Esophagus muscularis mucosa (tissue), 4 donors: ENCODE data around the gene FOXO3. TPM values are rescaled to one million over a fixed set of nuclear protein-coding genes. Genes with fewer than 3 reads are reported as not detected.

Source experiments
- DNase-seq: peaks from one replicate; pipeline ENCODE4 v3.0.0-alpha.2; 2017; ENCODE audit errors: extremely low spot score
- H3K27ac ChIP-seq, 4 donors: fragments of 200-600 bp; sonication (generic); replicated peaks in 1 of 4; 1 replicate in 3 of 4; 2 replicates in 1 of 4; pipeline ENCODE4 v1.5.1; 2016 to 2019; ENCODE audit warnings: mild to moderate bottlenecking in 1 of 4
- H3K27me3 ChIP-seq, 4 donors: fragments of 200-600 bp; sonication (generic); one replicate each; pipeline versions ENCODE4 v1.5.1 to v1.6.0; 2016 to 2019
- H3K36me3 ChIP-seq, 4 donors: fragments of 200-600 bp; sonication (generic); one replicate each; pipeline ENCODE4 v1.5.1; 2016 to 2019
- H3K4me1 ChIP-seq, 4 donors: fragments of 200-600 bp; sonication (generic); one replicate each; pipeline ENCODE4 v1.5.1; 2016 to 2019
- H3K4me3 ChIP-seq, 4 donors: fragments of 200-600 bp; sonication (generic); 1 replicate in 2 of 4; 2 replicates in 2 of 4; pipeline ENCODE4 v1.5.1; 2016 to 2019; ENCODE audit warnings: mild to moderate bottlenecking in 4 of 4, moderate library complexity in 1 of 4
- H3K9me3 ChIP-seq, 4 donors: fragments of 200-600 bp; sonication (generic); 1 replicate in 3 of 4; 2 replicates in 1 of 4; pipeline ENCODE4 v1.5.1; 2016 to 2019
- CTCF ChIP-seq, 3 experiments: fragments of 200-600 bp in 2 of 3; fragments of 450-650 bp in 1 of 3; sonication (generic) in 2 of 3; IDR thresholded peaks; one replicate each; pipeline ENCODE4 v1.5.1; 2017 to 2019; ENCODE audit warnings: antibody characterized with exemption in 3 of 3, mild to moderate bottlenecking in 2 of 3, moderate library complexity in 1 of 3
- EP300 ChIP-seq: sonication (generic); formaldehyde crosslinking; IDR thresholded peaks from one replicate; pipeline ENCODE4 v1.6.1; 2017; ENCODE audit warnings: antibody characterized with exemption
- POLR2A ChIP-seq: fragments of 450-650 bp; IDR thresholded peaks from one replicate; pipeline ENCODE4 v1.6.1; 2017; ENCODE audit warnings: antibody characterized with exemption, moderate library complexity, mild to moderate bottlenecking, low read depth
- POLR2AphosphoS5 ChIP-seq, 2 donors: sonication (generic); formaldehyde crosslinking; IDR thresholded peaks; one replicate each; pipeline ENCODE4 v1.6.1; 2017; ENCODE audit warnings: antibody characterized with exemption in 2 of 2
- WGBS: methylation state at CpG from one replicate; pipeline ENCODE4 v1.1.5; 2018; 5-methylcytosine and 5-hydroxymethylcytosine counted together
- intact Hi-C: fragments of 100-400 bp; cut with DNase I; formaldehyde crosslinking; loops from one replicate; pipeline ENCODE4 v1.15.1; 2023
- total RNA-seq, 4 donors: library from RNA; depleted of rRNA; stranded (reverse); fragments of >200 nt; gene quantifications; one replicate each; pipeline versions ENCODE4 v1.1.0 to v1.2.1, GENCODE V29; 2016

The FOXO3 gene
- total RNA-seq, 4 donors from 2014 or later: 92.2 to 154 (median 122) TPM

DNA sequence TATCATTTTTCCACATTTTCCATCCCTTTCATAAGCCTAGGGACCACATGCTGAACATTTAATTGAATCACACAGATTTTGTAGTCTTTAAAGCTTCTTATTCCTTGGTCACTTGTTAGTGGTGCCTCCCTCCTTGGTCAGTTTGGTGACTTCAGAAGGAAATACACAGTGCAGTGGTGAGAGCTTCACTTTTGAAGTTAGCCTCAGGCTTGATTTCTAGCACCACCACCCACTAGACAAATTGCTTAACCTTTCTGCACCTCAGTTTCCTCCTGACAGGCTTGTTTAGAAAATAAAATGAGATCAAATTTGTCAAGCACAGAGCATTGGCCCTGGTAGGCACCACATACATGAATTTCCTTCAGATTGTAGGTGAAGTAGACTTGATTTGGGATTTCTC lies 91.7 kb downstream of the FOXO3 start:
- Histone ChIP-seq H3K9me3 (no peaks in the 10 kb centered on the region), H3K4me1 (peaks cover 92 to 100% (median 99%) of the 10 kb centered on the region in 4 donors), H3K27me3 (no peaks in the 10 kb centered on the region)

DNA sequence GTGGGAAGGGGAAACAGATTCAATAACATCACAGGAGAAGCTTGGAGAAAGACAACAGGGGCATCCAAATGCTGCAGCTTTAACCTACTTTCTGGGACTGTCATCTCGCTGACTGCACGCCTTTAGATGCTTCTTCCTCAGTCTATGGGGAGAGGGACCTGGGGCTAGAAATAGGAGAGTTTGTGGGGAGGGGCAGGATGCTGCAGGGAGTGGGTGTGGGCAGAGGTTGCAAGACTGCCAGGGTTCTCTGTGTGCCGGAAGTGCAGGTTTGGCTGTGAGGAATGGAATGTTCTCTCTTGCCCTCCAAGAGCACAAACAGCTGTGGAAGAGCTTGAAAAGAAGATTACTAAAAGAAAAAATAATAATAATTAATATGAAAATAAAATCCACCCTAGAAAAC lies 93.2 kb downstream of the FOXO3 start:
- H3K27me3 ChIP-seq: no peaks in the 10 kb centered on the region
- H3K27ac ChIP-seq: peak overlapping the region; percentile 81 to 89 (median 86)
- intact Hi-C loops: loop anchor here (2.0 to 10.0 kb wide), 3 partner anchors 62 to 431 kb away; no protein-coding TSS in a partner anchor
- H3K36me3 ChIP-seq: no peaks in the 10 kb centered on the region
- DNase-seq: no peak
- WGBS: 14% methylated on average over 3 of the region's 3 CpGs
- TF ChIP-seq POLR2A (no peak), EP300 (peak; percentile 96), POLR2AphosphoS5 (IDR thresholded peaks at IDR 0.05) (peak; percentile 88 to 91), CTCF (IDR thresholded peaks at IDR 0.05) (no peak)
- no peaks in the 10 kb centered on the region for H3K9me3 ChIP-seq
- H3K4me3 ChIP-seq: peak overlapping the region in 2 of 4 donors; percentile 15 to 18
- peaks cover 92 to 100% (median 98%) of the 10 kb centered on the region in 4 donors for H3K4me1 ChIP-seq

More for the DNA sequence above, 91.7 kb downstream of the FOXO3 start:
- no peak overlapping the region for H3K4me3 ChIP-seq
- intact Hi-C loops: loop anchor here (2.0 to 10.0 kb wide), 3 partner anchors 60 to 432 kb away; no protein-coding TSS in a partner anchor
- H3K27ac ChIP-seq: peak overlapping the region; percentile 81 to 89 (median 86)
- TF ChIP-seq POLR2A: no peak
- no peak for TF ChIP-seq CTCF (IDR thresholded peaks at IDR 0.05)
- TF ChIP-seq EP300: no peak
- no peak for TF ChIP-seq POLR2AphosphoS5 (IDR thresholded peaks at IDR 0.05)
- H3K36me3 ChIP-seq: peaks cover 0 to 10% (median 4%) of the 10 kb centered on the region in 4 donors
- no peak for DNase-seq

DNA sequence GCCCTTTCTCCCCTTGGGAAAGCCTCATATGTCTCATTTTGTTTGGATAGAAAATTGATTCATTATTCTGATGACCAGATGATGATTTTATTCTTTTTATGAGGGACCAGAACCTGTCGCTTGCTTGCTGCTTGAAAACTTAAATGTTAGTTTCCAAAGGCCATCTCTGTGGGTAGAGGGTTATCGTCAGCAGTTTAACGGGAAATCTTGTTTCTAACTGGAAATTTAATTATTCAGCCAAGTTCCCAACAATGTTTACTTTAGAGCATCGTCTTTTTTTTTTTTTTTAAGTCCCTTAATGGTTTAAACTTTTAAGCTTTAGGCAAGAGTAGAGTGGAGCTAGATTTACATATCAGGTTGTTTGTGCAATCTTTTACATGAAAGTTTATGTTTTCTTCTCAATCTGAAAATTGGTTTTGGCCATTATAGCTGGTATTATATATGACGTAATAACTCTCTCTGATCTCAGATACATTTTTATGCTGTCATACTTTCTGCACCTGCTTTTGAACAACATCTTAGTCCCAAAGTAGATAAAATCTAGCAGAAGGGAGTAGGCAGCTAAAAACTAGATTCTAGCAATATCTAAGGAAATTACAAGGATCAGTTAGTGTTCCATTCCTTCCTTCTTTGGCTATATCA lies 93.9 kb downstream of the FOXO3 start:
- no peak for DNase-seq

GRCh38 chr6:108655806-108656651 lies 95.3 kb downstream of the FOXO3 start:
- Histone ChIP-seq H3K4me1 (peaks cover 87 to 100% (median 94%) of the 10 kb centered on the region in 4 donors), H3K27ac (peak overlapping the region; percentile 81 to 89 (median 86)), H3K36me3 (no peaks in the 10 kb centered on the region), H3K27me3 (no peaks in the 10 kb centered on the region), H3K4me3 (peak overlapping the region; percentile 30 to 49 (median 32)), H3K9me3 (no peaks in the 10 kb centered on the region)
- no peak for DNase-seq
- intact Hi-C loops: loop anchor here (10.0 kb wide), 1 partner anchor 429 kb away; no protein-coding TSS in a partner anchor
- WGBS: 41% methylated on average over 12 of the region's 12 CpGs
- peak; percentile 62 to 71 for TF ChIP-seq POLR2AphosphoS5 (IDR thresholded peaks at IDR 0.05)
- TF ChIP-seq CTCF (IDR thresholded peaks at IDR 0.05): no peak
- TF ChIP-seq EP300: peak; percentile 76

More for the DNA sequence above, 93.9 kb downstream of the FOXO3 start:
- H3K4me3 ChIP-seq: peak overlapping the region; percentile 4 to 33 (median 16)
- peak; percentile 42 for TF ChIP-seq EP300
- no peak for TF ChIP-seq CTCF (IDR thresholded peaks at IDR 0.05)
- no peaks in the 10 kb centered on the region for H3K27me3 ChIP-seq
- H3K9me3 ChIP-seq: no peaks in the 10 kb centered on the region
- H3K36me3 ChIP-seq: no peaks in the 10 kb centered on the region
- H3K4me1 ChIP-seq: peaks cover 91 to 100% (median 96%) of the 10 kb centered on the region in 4 donors
- peak overlapping the region; percentile 81 to 89 (median 86) for H3K27ac ChIP-seq
- 35% methylated on average over 5 of the region's 5 CpGs for WGBS
- intact Hi-C loops: loop anchor here (5.0 to 10.0 kb wide), 2 partner anchors 62 to 430 kb away; no protein-coding TSS in a partner anchor
